IPS DF 4.7 (cell line): ENCODE data around the gene TBX19.
"Not testable (repeated sequence)": the region's sequence is repeated elsewhere in the genome, so short reads cannot be mapped to it uniquely, and the experiment has no call there.

ENCODE experiments used
- DNase-seq: peaks from one replicate; pipeline ENCODE4 v3.0.0-alpha.2; 2013; ENCODE audit warnings: low spot score; ENCODE audit errors: extremely low read depth

TBX19 gene

GRCh38 chr1:168354335-168355269 lies 73.9 kb downstream of the TBX19 start:
- DNase-seq, result not testable (repeated sequence)

- no peak for DNase-seq
Observed at GRCh38 chr1:168360151-168361021, 79.7 kb downstream of the TBX19 start.

DNA sequence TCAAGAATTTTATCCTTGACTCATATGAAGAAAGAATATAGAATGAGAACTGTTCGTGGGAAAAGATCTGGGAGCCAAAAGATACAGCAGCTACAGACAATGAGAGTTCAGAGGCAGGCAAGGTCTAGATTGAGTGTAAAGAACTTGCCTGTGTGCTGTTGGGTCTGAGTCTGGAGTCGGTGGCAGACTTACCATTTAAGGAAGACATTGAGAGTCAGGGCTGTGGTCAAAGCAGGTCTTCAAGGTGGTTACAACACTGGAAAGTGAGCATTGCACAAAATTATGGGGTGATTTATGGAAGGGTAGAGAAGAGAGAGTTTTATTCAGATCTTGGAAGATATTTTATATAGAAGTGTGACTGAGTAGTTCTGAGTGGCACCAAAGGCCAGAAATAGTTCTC lies 80.6 kb downstream of the TBX19 start:
- no peak for DNase-seq

GRCh38 chr1:168362991-168363390 lies 82.3 kb downstream of the TBX19 start:
- no peak for DNase-seq
